ENCODE data around the gene CMKLR1. TPM values are rescaled to one million over a fixed set of nuclear protein-coding genes. Genes with fewer than 3 reads are reported as not detected.
A peak's percentile ranks its signal among the peaks of the same experiment; 100 is the strongest.

The CMKLR1 gene
- total RNA-seq (1 to 10 TPM in 3 of 5 experiments, under 1 TPM in 1, not detected in 1; 0.64 to 8.8 (median 2.0) TPM), polyA plus RNA-seq (under 1 TPM in 1 of 2 donors, not detected in 1; 0.06 TPM), total RNA-seq (not detected)

GRCh38 chr12:108338915-108339657 lies at the start of gene CMKLR1:
CMKLR1 (minus strand) TSS chr12:108339311; CDS start chr12:108293591, 45,720 bp downstream.
- ATAC-seq (peak; percentile 32), DNase-seq (no peak)
- H3K4me3 ChIP-seq (ENCODE audit: low read length): no peak within 1 kb of the TSS
- Mint-ChIP-seq H3K27me3 (peaks cover 14 to 41% (median 35%) of the 10 kb centered on the region in 5 donors), H3K27ac (peak within 1 kb of the TSS in 1 of 9 donors; percentile 51), H3K4me3 (peak within 1 kb of the TSS in 3 of 10 donors; percentile 4 to 74 (median 41)), H3K9me3 (peaks cover 0 to 2% (median 0%) of the 10 kb centered on the region in 11 donors), H3K36me3 (no peaks in the 10 kb centered on the region), H3K4me1 (peaks cover 0 to 19% (median 2%) of the 10 kb centered on the region in 7 donors)
- ChIA-PET POLR2A (no interaction called here), CTCF (no interaction called here)
- no peak within 1 kb of the TSS for H3K27ac ChIP-seq (ENCODE audit: low read depth, low read length)
- no peaks in the 10 kb centered on the region for H3K36me3 ChIP-seq (ENCODE audit: control insufficient read depth in 2 of 3, insufficient read depth in 3 of 3, low read length in 3 of 3)
- no peaks in the 10 kb centered on the region for H3K9me3 ChIP-seq (ENCODE audit: control insufficient read depth in 2 of 3, low read length in 3 of 3)
- no peaks in the 10 kb centered on the region for H3K27me3 ChIP-seq (ENCODE audit: control insufficient read depth in 2 of 2, insufficient read depth in 2 of 2, low read length in 2 of 2)
- intact Hi-C loops (cut with micrococcal nuclease): no loop called here
- peaks cover 0 to under 1% of the 10 kb centered on the region in 2 donors for H3K4me1 ChIP-seq (ENCODE audit: control insufficient read depth in 2 of 2, insufficient read depth in 2 of 2, low read length in 2 of 2)

GRCh38 chr12:108387771-108388170 lies 48.7 kb upstream of the CMKLR1 start:
- Histone ChIP-seq H3K4me3 (ENCODE audit: low read length) (no peak overlapping the region), H3K9me3 (ENCODE audit: control insufficient read depth in 2 of 3, low read length in 3 of 3) (no peaks in the 10 kb centered on the region), H3K27ac (ENCODE audit: low read depth, low read length) (no peak overlapping the region), H3K36me3 (ENCODE audit: control insufficient read depth in 2 of 3, insufficient read depth in 3 of 3, low read length in 3 of 3) (no peaks in the 10 kb centered on the region), H3K27me3 (ENCODE audit: control insufficient read depth in 2 of 2, insufficient read depth in 2 of 2, low read length in 2 of 2) (peaks cover 0 to 4% of the 10 kb centered on the region in 2 donors), H3K4me1 (ENCODE audit: control insufficient read depth in 2 of 2, insufficient read depth in 2 of 2, low read length in 2 of 2) (no peaks in the 10 kb centered on the region)
- ChIA-PET CTCF (no interaction called here), POLR2A (no interaction called here)
- ATAC-seq (no peak), DNase-seq (no peak)
- H3K4me1 Mint-ChIP-seq: peaks cover 0 to 7% (median 0%) of the 10 kb centered on the region in 7 donors
- peaks cover 2 to 36% (median 24%) of the 10 kb centered on the region in 5 donors for H3K27me3 Mint-ChIP-seq
- H3K36me3 Mint-ChIP-seq: peaks cover 0 to 4% (median 0%) of the 10 kb centered on the region in 5 donors
- H3K4me3 Mint-ChIP-seq: no peak overlapping the region
- intact Hi-C loops (cut with micrococcal nuclease): no loop called here
- H3K27ac Mint-ChIP-seq: no peak overlapping the region
- peaks cover 0 to 10% (median 5%) of the 10 kb centered on the region in 11 donors for H3K9me3 Mint-ChIP-seq

- POLR2A ChIA-PET: no interaction called here
- CTCF ChIA-PET: no interaction called here
- H3K27ac Mint-ChIP-seq: no peak overlapping the region
- peaks cover 0 to 10% (median 4%) of the 10 kb centered on the region in 11 donors for H3K9me3 Mint-ChIP-seq
- Histone ChIP-seq H3K4me3 (ENCODE audit: low read length) (no peak overlapping the region), H3K9me3 (ENCODE audit: control insufficient read depth in 2 of 3, low read length in 3 of 3) (no peaks in the 10 kb centered on the region), H3K27me3 (ENCODE audit: control insufficient read depth in 2 of 2, insufficient read depth in 2 of 2, low read length in 2 of 2) (no peaks in the 10 kb centered on the region), H3K4me1 (ENCODE audit: control insufficient read depth in 2 of 2, insufficient read depth in 2 of 2, low read length in 2 of 2) (no peaks in the 10 kb centered on the region), H3K27ac (ENCODE audit: low read depth, low read length) (no peak overlapping the region), H3K36me3 (ENCODE audit: control insufficient read depth in 2 of 3, insufficient read depth in 3 of 3, low read length in 3 of 3) (no peaks in the 10 kb centered on the region)
- no peak for DNase-seq
- intact Hi-C loops (cut with micrococcal nuclease): no loop called here
- peaks cover 2 to 36% (median 22%) of the 10 kb centered on the region in 5 donors for H3K27me3 Mint-ChIP-seq
- H3K36me3 Mint-ChIP-seq: peaks cover 0 to 4% (median 0%) of the 10 kb centered on the region in 5 donors
- H3K4me1 Mint-ChIP-seq: peaks cover 0 to 7% (median 0%) of the 10 kb centered on the region in 7 donors
- ATAC-seq: no peak
- H3K4me3 Mint-ChIP-seq: no peak overlapping the region
These were observed 47.7 kb upstream of the CMKLR1 start for GRCh38 chr12:108386709-108387360.

- H3K36me3 Mint-ChIP-seq: peaks cover 0 to 4% (median 0%) of the 10 kb centered on the region in 5 donors
- peaks cover 2 to 37% (median 26%) of the 10 kb centered on the region in 5 donors for H3K27me3 Mint-ChIP-seq
- CTCF ChIA-PET: no interaction called here
- H3K4me1 Mint-ChIP-seq: peaks cover 0 to 7% (median 0%) of the 10 kb centered on the region in 7 donors
- H3K9me3 Mint-ChIP-seq: peaks cover 0 to 19% (median 8%) of the 10 kb centered on the region in 11 donors
- H3K27me3 ChIP-seq (ENCODE audit: control insufficient read depth in 2 of 2, insufficient read depth in 2 of 2, low read length in 2 of 2): no peaks in the 10 kb centered on the region
- H3K36me3 ChIP-seq (ENCODE audit: control insufficient read depth in 2 of 3, insufficient read depth in 3 of 3, low read length in 3 of 3): no peaks in the 10 kb centered on the region
- H3K4me3 Mint-ChIP-seq: no peak overlapping the region
- POLR2A ChIA-PET: no interaction called here
- no peaks in the 10 kb centered on the region for H3K4me1 ChIP-seq (ENCODE audit: control insufficient read depth in 2 of 2, insufficient read depth in 2 of 2, low read length in 2 of 2)
- no peak overlapping the region for H3K27ac Mint-ChIP-seq
- no peak overlapping the region for H3K27ac ChIP-seq (ENCODE audit: low read depth, low read length)
- ATAC-seq (no peak), DNase-seq (no peak)
- intact Hi-C loops (cut with micrococcal nuclease): no loop called here
- H3K9me3 ChIP-seq (ENCODE audit: control insufficient read depth in 2 of 3, low read length in 3 of 3): no peaks in the 10 kb centered on the region
- no peak overlapping the region for H3K4me3 ChIP-seq (ENCODE audit: low read length)
These were observed 43.3 kb upstream of the CMKLR1 start for GRCh38 chr12:108382437-108382801.

GRCh38 chr12:108381787-108382436 lies 42.8 kb upstream of the CMKLR1 start:
- CTCF ChIA-PET: no interaction called here
- Histone ChIP-seq H3K27me3 (ENCODE audit: control insufficient read depth in 2 of 2, insufficient read depth in 2 of 2, low read length in 2 of 2) (no peaks in the 10 kb centered on the region), H3K4me1 (ENCODE audit: control insufficient read depth in 2 of 2, insufficient read depth in 2 of 2, low read length in 2 of 2) (no peaks in the 10 kb centered on the region), H3K9me3 (ENCODE audit: control insufficient read depth in 2 of 3, low read length in 3 of 3) (no peaks in the 10 kb centered on the region), H3K4me3 (ENCODE audit: low read length) (no peak overlapping the region), H3K36me3 (ENCODE audit: control insufficient read depth in 2 of 3, insufficient read depth in 3 of 3, low read length in 3 of 3) (no peaks in the 10 kb centered on the region), H3K27ac (ENCODE audit: low read depth, low read length) (no peak overlapping the region)
- H3K4me1 Mint-ChIP-seq: peaks cover 0 to 7% (median 0%) of the 10 kb centered on the region in 7 donors
- peaks cover 2 to 41% (median 30%) of the 10 kb centered on the region in 5 donors for H3K27me3 Mint-ChIP-seq
- DNase-seq (no peak), ATAC-seq (no peak)
- no peak overlapping the region for H3K4me3 Mint-ChIP-seq
- H3K9me3 Mint-ChIP-seq: peaks cover 0 to 24% (median 11%) of the 10 kb centered on the region in 11 donors
- POLR2A ChIA-PET: no interaction called here
- no peak overlapping the region for H3K27ac Mint-ChIP-seq
- peaks cover 0 to 4% (median 0%) of the 10 kb centered on the region in 5 donors for H3K36me3 Mint-ChIP-seq
- intact Hi-C loops (cut with micrococcal nuclease): no loop called here

- Histone ChIP-seq H3K4me1 (ENCODE audit: control insufficient read depth in 2 of 2, insufficient read depth in 2 of 2, low read length in 2 of 2) (no peaks in the 10 kb centered on the region), H3K27me3 (ENCODE audit: control insufficient read depth in 2 of 2, insufficient read depth in 2 of 2, low read length in 2 of 2) (no peaks in the 10 kb centered on the region), H3K36me3 (ENCODE audit: control insufficient read depth in 2 of 3, insufficient read depth in 3 of 3, low read length in 3 of 3) (no peaks in the 10 kb centered on the region), H3K9me3 (ENCODE audit: control insufficient read depth in 2 of 3, low read length in 3 of 3) (peaks cover 0 to 6% (median 0%) of the 10 kb centered on the region in 3 experiments), H3K4me3 (ENCODE audit: low read length) (no peak overlapping the region), H3K27ac (ENCODE audit: low read depth, low read length) (no peak overlapping the region)
- Mint-ChIP-seq H3K36me3 (peaks cover 0 to 3% (median 0%) of the 10 kb centered on the region in 5 donors), H3K27ac (no peak overlapping the region), H3K9me3 (peaks cover 2 to 38% (median 16%) of the 10 kb centered on the region in 11 donors), H3K27me3 (peaks cover 0 to 43% (median 24%) of the 10 kb centered on the region in 5 donors), H3K4me1 (peaks cover 0 to 3% (median 0%) of the 10 kb centered on the region in 7 donors), H3K4me3 (no peak overlapping the region)
- intact Hi-C loops (cut with micrococcal nuclease): no loop called here
- ChIA-PET CTCF (interaction anchor here (0.6 kb wide), 1 partner anchor 898 kb away, joined by 3 read pairs; no protein-coding TSS in a partner anchor), POLR2A (no interaction called here)
- ATAC-seq (no peak), DNase-seq (no peak)
These were observed 41.3 kb upstream of the CMKLR1 start for GRCh38 chr12:108380382-108380781.

Data from naive thymus-derived CD4-positive, alpha-beta T cell (primary cell).